Mesothelial cell of epicardium (in vitro differentiated cells): ENCODE measurements around the gene PRAMEF10. TPM values are rescaled to one million over a fixed set of nuclear protein-coding genes. Genes with fewer than 3 reads are reported as not detected.
"Not testable (repeated sequence)": the region's sequence is repeated elsewhere in the genome, so short reads cannot be mapped to it uniquely, and the experiment has no call there.

ENCODE experiments used
- DNase-seq, 2 experiments: peaks; one replicate each; pipeline ENCODE4 v3.0.0; 2021; ENCODE audit warnings: low spot score in 2 of 2; ENCODE audit not compliant: unreplicated experiment in 2 of 2
- H3K27ac Mint-ChIP-seq: 2 replicates; pipeline ENCODE4 v1.8.0; 2021; ENCODE audit warnings: mixed read lengths
- H3K27me3 Mint-ChIP-seq: 2 replicates; pipeline ENCODE4 v1.8.0; 2021; ENCODE audit warnings: low read depth, mixed read lengths
- H3K36me3 Mint-ChIP-seq: 2 replicates; pipeline ENCODE4 v1.8.0; 2021; ENCODE audit warnings: mixed read lengths
- H3K4me1 Mint-ChIP-seq: 2 replicates; pipeline ENCODE4 v1.8.0; 2021; ENCODE audit warnings: mixed read lengths
- H3K4me3 Mint-ChIP-seq: 2 replicates; pipeline ENCODE4 v1.8.0; 2021; ENCODE audit warnings: mild to moderate bottlenecking, moderate library complexity, mixed read lengths
- H3K9me3 Mint-ChIP-seq: 2 replicates; pipeline ENCODE4 v1.8.0; 2021; ENCODE audit warnings: mixed read lengths
- total RNA-seq: library from RNA; stranded (reverse); gene quantifications from 3 replicates; pipeline ENCODE4 v1.2.1, GENCODE V29; 2021

Gene PRAMEF10, protein sequence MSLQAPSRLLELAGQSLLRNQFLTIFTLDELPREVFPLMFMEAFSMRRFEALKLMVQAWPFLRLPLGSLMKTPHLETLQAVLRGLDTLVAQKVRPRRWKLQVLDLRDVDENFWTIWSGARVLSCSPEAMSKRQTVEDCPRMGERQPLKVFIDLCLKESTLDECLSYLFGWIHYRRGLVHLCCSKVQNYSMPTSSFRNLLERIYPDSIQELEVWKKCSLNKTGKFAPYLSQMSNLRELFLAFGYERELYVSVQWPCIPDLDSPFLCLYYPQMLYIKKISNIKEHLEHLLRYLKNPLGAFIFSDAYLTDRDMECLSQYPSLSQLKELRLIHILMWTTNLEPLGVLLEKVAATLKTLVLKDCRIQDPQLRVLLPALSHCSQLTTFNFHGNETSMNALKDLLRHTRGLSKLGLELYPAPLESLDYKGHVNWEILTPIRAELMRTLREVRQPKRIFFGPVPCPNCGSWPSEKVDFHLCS
- not detected in 3 replicates for total RNA-seq

DNA sequence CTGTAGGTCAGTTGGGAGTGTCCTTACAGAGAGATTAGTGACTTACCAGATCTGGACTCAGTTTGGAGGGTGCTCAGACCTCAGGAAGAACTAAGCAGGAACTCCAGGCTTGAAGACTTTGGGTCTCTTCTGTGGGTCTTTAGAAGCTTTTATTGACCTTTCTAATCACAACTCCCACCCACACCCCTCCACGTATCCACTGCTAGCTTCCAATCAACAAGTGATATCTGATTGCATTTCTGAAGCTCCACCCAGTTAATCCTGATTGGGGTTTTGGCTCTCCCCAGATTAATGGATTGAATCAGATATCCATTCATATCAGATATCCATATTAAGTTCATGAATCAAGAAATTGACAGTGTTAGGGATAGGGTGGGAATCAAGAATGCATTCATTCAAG lies at the start of gene PRAMEF10:
PRAMEF10 (minus strand) TSS at position 101 of the 400 bp plus-strand sequence. CDS start 2,423 bp downstream, outside the sequence.
- not testable (repeated sequence) for H3K27ac Mint-ChIP-seq, H3K4me1 Mint-ChIP-seq, H3K27me3 Mint-ChIP-seq, H3K4me3 Mint-ChIP-seq, DNase-seq, H3K9me3 Mint-ChIP-seq, H3K36me3 Mint-ChIP-seq

DNA sequence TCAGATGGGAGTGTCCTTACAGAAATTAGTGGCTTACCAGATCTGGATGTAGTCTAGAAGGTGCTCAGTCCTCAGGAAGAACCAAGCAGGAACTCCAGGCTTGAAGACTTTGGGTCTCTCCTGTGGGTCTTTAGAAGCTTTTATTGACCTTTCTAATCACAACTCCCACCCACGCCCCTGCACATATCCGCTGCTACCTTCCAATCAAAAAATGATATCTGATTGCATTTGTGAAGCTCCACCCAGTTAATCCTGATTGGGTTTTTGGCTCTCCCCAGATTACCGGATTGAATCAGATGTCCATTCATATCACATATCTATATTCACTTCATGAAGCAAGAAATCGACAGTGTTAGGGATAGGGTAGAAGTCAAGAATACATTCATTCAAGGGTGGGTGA lies 49.4 kb upstream of the PRAMEF10 start, which contains the start of gene PRAMEF6:
PRAMEF6 (minus strand) TSS at position 101 of the 400 bp plus-strand sequence. CDS start 5,062 bp downstream, outside the sequence.
- not testable (repeated sequence) for H3K36me3 Mint-ChIP-seq, H3K4me3 Mint-ChIP-seq, H3K27ac Mint-ChIP-seq, H3K27me3 Mint-ChIP-seq, H3K4me1 Mint-ChIP-seq, DNase-seq, H3K9me3 Mint-ChIP-seq

DNA sequence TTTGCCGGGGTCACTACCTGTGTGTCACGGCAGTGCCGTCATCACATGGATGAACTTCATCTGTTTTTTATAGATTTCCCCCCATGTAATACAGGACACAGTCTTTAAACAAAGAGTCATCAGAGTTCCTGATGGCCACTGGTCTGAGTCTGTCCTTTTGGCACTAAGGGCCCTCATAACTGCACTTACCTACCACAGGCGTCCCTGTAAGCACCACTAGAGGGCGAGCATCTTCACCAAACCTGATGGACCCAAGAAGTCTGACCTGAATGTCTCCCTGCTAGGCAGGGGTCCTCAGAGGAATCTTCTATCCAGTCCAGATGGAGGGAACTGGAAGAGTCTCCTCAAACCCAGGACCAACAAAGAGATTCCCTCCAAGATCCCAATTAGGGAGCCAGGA lies 26.3 kb upstream of the PRAMEF10 start:
- not testable (repeated sequence) for H3K4me1 Mint-ChIP-seq, H3K27me3 Mint-ChIP-seq, H3K4me3 Mint-ChIP-seq, DNase-seq, H3K9me3 Mint-ChIP-seq, H3K36me3 Mint-ChIP-seq, H3K27ac Mint-ChIP-seq

DNA sequence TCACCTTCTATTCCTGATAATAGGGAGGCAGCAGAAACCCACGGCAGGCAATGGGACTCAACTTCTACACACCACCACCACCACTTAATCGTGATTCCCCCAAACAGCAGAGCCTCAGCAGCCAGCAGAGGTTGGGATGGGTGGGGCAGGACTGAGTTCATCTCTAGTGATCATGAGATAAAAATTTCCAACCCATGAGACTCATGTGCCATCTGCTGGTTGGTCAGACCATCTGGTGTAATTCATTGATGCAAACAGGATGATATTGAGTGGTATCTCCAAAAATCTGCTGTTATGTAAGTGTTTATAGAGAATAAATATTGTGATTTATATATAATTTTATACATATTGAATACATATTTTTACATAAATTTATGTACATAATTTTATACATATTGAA lies 23.7 kb upstream of the PRAMEF10 start:
- not testable (repeated sequence) for H3K27ac Mint-ChIP-seq, H3K27me3 Mint-ChIP-seq, H3K36me3 Mint-ChIP-seq, H3K4me1 Mint-ChIP-seq, H3K9me3 Mint-ChIP-seq, H3K4me3 Mint-ChIP-seq, DNase-seq

DNA sequence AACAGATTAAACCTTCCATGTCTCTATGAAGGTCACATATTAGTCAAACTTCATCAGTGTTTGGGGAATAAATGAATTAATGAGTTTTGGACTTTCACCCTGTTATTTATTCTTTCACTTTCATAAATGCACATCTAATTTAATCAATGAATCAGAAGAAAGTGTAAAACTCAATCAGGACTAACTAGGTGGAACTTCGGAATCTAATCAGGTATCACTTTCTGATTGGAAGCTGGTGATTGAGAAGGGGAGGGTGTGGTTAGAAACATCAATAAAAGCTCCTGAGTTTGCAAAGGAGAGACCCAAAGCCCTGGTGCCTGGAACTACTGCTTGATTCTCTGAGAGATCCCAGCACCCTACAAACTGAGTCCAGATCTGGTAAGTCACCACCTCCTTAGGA lies 18.2 kb upstream of the PRAMEF10 start, which contains the start of gene PRAMEF7:
PRAMEF7 (plus strand) TSS at position 301 of the 400 bp plus-strand sequence. CDS start 1,083 bp downstream, outside the sequence.
- H3K9me3 Mint-ChIP-seq, DNase-seq, H3K4me3 Mint-ChIP-seq, H3K4me1 Mint-ChIP-seq, H3K27me3 Mint-ChIP-seq, H3K36me3 Mint-ChIP-seq, H3K27ac Mint-ChIP-seq: not testable (repeated sequence)

DNA sequence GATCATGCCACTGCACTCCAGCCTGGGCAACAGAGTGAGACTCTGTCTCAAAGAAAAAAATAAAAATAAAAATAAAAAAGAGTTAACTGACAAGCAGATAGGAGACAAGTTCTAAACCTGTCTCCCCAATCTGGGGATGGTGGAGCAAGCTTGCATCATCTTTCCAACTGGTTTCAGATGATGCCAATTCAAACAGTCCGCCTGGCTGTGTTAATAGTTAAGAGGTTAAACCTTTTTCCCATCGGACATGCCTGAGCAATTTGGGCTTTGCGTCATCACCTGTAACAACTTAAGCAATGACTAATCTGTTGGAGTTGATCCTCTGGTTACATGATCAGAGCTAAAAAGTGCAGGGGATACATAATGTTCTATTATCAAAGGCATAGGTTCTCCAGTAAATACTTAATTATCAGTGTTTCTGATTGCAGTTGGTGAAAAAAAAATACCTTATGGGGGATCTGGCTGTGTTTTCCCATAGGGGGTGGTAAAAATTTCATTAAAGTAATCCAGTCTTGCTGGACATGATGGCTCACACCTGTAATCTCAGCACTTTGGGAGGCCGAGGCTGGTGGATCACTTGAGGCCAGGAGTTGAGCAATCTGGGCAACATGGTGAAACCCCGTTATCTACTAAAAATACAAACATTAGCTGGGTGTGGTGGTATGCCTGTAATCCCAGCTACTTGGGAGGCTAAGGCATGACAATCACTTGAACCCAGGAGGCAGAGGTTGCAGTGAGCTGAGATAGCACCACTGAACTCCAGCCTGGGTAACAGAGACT lies 5.9 kb upstream of the PRAMEF10 start:
- H3K4me1 Mint-ChIP-seq, H3K27ac Mint-ChIP-seq, H3K9me3 Mint-ChIP-seq, H3K4me3 Mint-ChIP-seq, H3K36me3 Mint-ChIP-seq, DNase-seq, H3K27me3 Mint-ChIP-seq: not testable (repeated sequence)

DNA sequence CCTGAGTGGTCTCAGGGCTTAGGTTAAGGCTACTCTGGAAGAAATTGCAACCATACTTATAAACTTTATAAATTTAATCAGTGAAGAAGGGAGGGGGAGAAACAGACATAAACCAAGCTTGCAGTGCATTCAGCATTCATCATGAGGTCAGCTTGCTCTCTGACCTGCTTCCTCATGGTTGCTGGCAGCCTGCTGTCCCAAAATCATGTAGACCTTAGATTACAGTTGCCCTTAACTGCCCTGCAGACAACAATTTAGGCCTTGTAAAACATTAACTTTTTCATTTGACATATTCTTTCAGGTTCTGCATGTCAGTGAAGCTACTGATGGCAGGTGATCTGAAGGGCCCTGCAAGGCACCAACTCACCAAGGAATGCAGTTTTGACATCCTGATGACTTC lies 1.1 kb upstream of the PRAMEF10 start:
- H3K36me3 Mint-ChIP-seq, H3K4me1 Mint-ChIP-seq, DNase-seq, H3K4me3 Mint-ChIP-seq, H3K9me3 Mint-ChIP-seq, H3K27ac Mint-ChIP-seq, H3K27me3 Mint-ChIP-seq: not testable (repeated sequence)

DNA sequence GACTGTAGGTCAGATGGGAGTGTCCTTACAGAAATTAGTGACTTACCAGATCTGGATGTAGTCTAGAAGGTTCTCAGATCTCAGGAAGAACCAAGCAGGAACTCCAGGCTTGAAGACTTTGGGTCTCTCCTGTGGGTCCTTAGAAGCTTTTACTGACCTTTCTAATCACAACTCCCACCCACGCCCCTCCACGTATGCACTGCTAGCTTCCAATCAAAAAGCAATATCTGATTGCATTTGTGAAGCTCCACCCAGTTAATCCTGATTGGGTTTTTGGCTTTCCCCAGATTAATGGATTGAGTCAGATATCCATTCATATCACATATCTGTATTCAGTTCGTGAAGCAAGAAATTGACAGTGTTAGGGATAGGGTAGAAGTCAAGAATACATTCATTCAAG lies 12.0 kb downstream of the PRAMEF10 start, which contains the start of gene PRAMEF4:
PRAMEF4 (minus strand) TSS at position 101 of the 400 bp plus-strand sequence. CDS start 2,807 bp downstream, outside the sequence.
- not testable (repeated sequence) for H3K36me3 Mint-ChIP-seq

DNA sequence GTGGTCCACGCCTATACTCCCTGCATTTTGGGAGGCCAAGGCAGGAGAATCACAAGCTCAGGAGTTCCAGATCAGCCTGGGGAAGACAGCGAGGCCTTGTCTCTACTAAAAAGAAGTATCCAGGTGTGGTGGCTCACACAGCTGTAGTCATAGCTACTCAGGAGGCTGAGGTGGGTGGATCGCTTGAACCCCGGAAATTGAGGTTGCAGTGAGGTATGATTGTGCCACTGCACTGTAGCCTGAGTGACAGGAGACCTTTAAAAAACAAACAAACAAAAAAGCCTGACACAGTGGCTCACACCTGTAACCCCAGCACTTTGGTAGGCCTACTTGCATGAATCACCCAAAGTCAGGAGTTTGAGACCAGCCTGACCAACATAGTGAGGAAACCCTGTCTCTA lies 19.6 kb downstream of the PRAMEF10 start:
- H3K27me3 Mint-ChIP-seq, H3K36me3 Mint-ChIP-seq, H3K27ac Mint-ChIP-seq, H3K4me3 Mint-ChIP-seq, DNase-seq, H3K9me3 Mint-ChIP-seq, H3K4me1 Mint-ChIP-seq: not testable (repeated sequence)

More for the DNA sequence above, 12.0 kb downstream of the PRAMEF10 start, which contains the start of gene PRAMEF4:
- H3K4me3 Mint-ChIP-seq, H3K27ac Mint-ChIP-seq, H3K4me1 Mint-ChIP-seq, H3K27me3 Mint-ChIP-seq, DNase-seq, H3K9me3 Mint-ChIP-seq: not testable (repeated sequence)

DNA sequence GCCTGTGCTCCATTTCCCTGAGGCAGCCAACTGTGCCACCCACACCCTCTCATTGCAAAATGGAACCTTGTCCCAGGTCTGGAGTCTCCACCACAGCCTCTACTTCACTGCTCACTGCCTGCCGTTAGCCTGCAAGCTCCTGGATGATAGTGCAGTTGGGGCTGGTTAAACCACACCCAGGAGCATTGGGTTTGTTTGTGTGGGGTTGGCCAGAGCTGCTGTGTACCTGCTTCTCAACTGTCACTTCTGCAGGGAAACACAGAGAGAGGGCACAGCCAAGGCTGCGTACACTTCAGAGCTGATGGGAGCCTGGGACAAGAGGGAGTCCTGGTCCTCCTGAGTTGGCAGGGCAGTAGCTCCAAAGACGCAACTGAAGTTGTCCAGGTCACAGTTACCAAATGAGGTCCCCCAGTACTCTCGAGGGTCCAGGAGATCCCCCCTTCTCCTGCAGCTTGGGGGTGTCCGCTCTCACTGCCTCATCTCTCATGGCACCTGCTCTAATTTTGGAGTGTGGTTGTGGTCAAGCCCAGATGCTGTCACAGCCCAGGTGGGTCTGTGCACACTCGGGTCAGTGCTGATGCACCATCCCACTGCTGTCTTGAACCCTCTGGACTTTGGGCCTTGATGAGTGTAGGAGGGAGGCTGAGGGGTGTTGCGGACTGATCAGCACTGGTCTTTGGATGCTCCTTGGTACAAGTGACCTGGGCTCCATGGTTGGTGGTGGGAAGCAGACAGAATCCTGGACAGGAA lies 34.8 kb downstream of the PRAMEF10 start:
- H3K4me1 Mint-ChIP-seq, DNase-seq, H3K27me3 Mint-ChIP-seq, H3K36me3 Mint-ChIP-seq, H3K4me3 Mint-ChIP-seq, H3K27ac Mint-ChIP-seq: not testable (repeated sequence)
- peaks cover 32% of the 10 kb centered on the region for H3K9me3 Mint-ChIP-seq

DNA sequence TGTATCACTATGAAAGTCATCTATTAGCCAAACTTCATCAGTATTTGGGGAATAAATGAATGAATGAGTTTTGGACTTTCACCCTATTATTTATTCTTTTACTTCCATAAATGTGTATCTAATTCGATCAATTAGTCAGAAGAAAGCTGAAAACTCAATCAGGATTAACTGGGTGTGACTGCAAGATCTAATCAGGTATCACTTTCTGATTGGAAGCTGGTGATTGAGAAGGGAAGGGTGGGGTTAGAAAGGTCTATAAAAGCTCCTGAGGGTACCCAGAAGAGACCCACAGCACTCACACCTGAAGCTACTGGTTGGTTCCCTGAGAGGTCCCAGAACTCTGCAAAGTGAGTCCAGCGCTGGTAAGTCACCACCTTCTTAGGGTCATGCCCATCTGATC lies 41.3 kb downstream of the PRAMEF10 start, which contains the start of gene PRAMEF2:
PRAMEF2 (plus strand) TSS at position 301 of the 400 bp plus-strand sequence. CDS start 1,924 bp downstream, outside the sequence.
- H3K4me3 Mint-ChIP-seq, H3K4me1 Mint-ChIP-seq, H3K36me3 Mint-ChIP-seq, DNase-seq, H3K27me3 Mint-ChIP-seq, H3K27ac Mint-ChIP-seq: not testable (repeated sequence)
- H3K9me3 Mint-ChIP-seq, result peaks cover 29% of the 10 kb centered on the region
